Right ventricle myocardium inferior (tissue), 1 donor: Measurements from ENCODE around the gene RASA2. TPM values are rescaled to one million over a fixed set of nuclear protein-coding genes. Genes with fewer than 3 reads are reported as not detected.
"Not testable (repeated sequence)": the region's sequence is repeated elsewhere in the genome, so short reads cannot be mapped to it uniquely, and the experiment has no call there.

Experiments used
- ATAC-seq: fragments of 200-7000 bp; cut with Tn5 transposase; one replicate; pipeline ENCODE4 v1.9.1; 2020; ENCODE audit warnings: mild to moderate bottlenecking, moderate library complexity
- DNase-seq: peaks from one replicate; pipeline ENCODE4 v3.0.0; 2021; ENCODE audit errors: missing footprints
- intact Hi-C: fragments of 100-400 bp; cut with DNase I; formaldehyde crosslinking; loops from one replicate; pipeline ENCODE4 v1.11.0; 2022
- total RNA-seq: library from RNA; stranded (reverse); fragmentation: NEBNext Ultra II Directional; extraction: Animal tissue kit (Norgen Biotek cat#: 25700); gene quantifications from one replicate; pipeline ENCODE4 v1.2.1, GENCODE V29; 2021
- donor health status: DM: no; HTN: yes; CAD: no; lungs with severe emphysema.

RASA2 gene
- total RNA-seq, 1 donor from 2014 or later = 6.4 TPM

GRCh38 chr3:141485641-141486495, 959 bp upstream of the RASA2 start:
- intact Hi-C loops = no loop called here
- ATAC-seq (no peak), DNase-seq (no peak)

- intact Hi-C loops = no loop called here
- DNase-seq = no peak
- no peak for ATAC-seq
These were observed 406 bp upstream of the RASA2 start for GRCh38 chr3:141486496-141486745.

GRCh38 chr3:141487521-141488252, 860 bp downstream of the RASA2 start:
- intact Hi-C loops = no loop called here
- ATAC-seq = peak; percentile 64
- peak; percentile 91 for DNase-seq

- ATAC-seq (no peak), DNase-seq (no peak)
- intact Hi-C loops = no loop called here
These were observed 2.4 kb downstream of the RASA2 start for GRCh38 chr3:141489203-141489602.

- ATAC-seq (no peak), DNase-seq (no peak)
- intact Hi-C loops = no loop called here
These were observed 4.3 kb downstream of the RASA2 start for GRCh38 chr3:141491081-141491480.

GRCh38 chr3:141491929-141492328, 5.1 kb downstream of the RASA2 start:
- intact Hi-C loops = no loop called here

GRCh38 chr3:141493184-141493583, 6.4 kb downstream of the RASA2 start:
- intact Hi-C loops = no loop called here
- no peak for ATAC-seq
- no peak for DNase-seq

More at GRCh38 chr3:141491929-141492328, 5.1 kb downstream of the RASA2 start:
- ATAC-seq (no peak), DNase-seq (no peak)

- peak; percentile 13 for ATAC-seq
- DNase-seq, intact Hi-C loops: not testable (repeated sequence)
These were observed 10.8 kb downstream of the RASA2 start for GRCh38 chr3:141497589-141497988.

- intact Hi-C loops = no loop called here
- DNase-seq = peak; percentile 68
- peak; percentile 79 for ATAC-seq
These were observed 11.9 kb downstream of the RASA2 start for GRCh38 chr3:141498598-141499223.

- intact Hi-C loops = no loop called here
- DNase-seq = no peak
- ATAC-seq = no peak
These were observed 12.5 kb downstream of the RASA2 start for GRCh38 chr3:141499284-141499683.

GRCh38 chr3:141499965-141500364, 13.1 kb downstream of the RASA2 start:
- ATAC-seq (no peak), DNase-seq (no peak)
- intact Hi-C loops = no loop called here

GRCh38 chr3:141500397-141500796, 13.6 kb downstream of the RASA2 start:
- intact Hi-C loops = no loop called here
- ATAC-seq (no peak), DNase-seq (no peak)

GRCh38 chr3:141505166-141505565, 18.3 kb downstream of the RASA2 start:
- intact Hi-C loops = no loop called here

GRCh38 chr3:141506071-141506470, 19.2 kb downstream of the RASA2 start:
- intact Hi-C loops = no loop called here
- DNase-seq (no peak), ATAC-seq (no peak)

More at GRCh38 chr3:141505166-141505565, 18.3 kb downstream of the RASA2 start:
- ATAC-seq (no peak), DNase-seq (no peak)

GRCh38 chr3:141507392-141508066, 20.7 kb downstream of the RASA2 start:
- DNase-seq = no peak
- no peak for ATAC-seq
- intact Hi-C loops = no loop called here

GRCh38 chr3:141508067-141508436, 21.2 kb downstream of the RASA2 start:
- intact Hi-C loops = no loop called here
- ATAC-seq = no peak
- no peak for DNase-seq

- intact Hi-C loops = no loop called here
- ATAC-seq (no peak), DNase-seq (no peak)
These were observed 24.5 kb downstream of the RASA2 start for GRCh38 chr3:141511361-141511760.

- DNase-seq (no peak), ATAC-seq (no peak)
- intact Hi-C loops = no loop called here
These were observed 27.6 kb downstream of the RASA2 start for GRCh38 chr3:141514382-141514781.

- intact Hi-C loops = no loop called here
- ATAC-seq = no peak
- DNase-seq = no peak
These were observed 32.8 kb downstream of the RASA2 start for GRCh38 chr3:141519587-141519986.
